Spleen (tissue), 11 donors: ENCODE data around the gene PRR5L. TPM values are rescaled to one million over a fixed set of nuclear protein-coding genes. Genes with fewer than 3 reads are reported as not detected.
"Not testable (repeated sequence)": the region's sequence is repeated elsewhere in the genome, so short reads cannot be mapped to it uniquely, and the experiment has no call there.

Experiments
- DNase-seq: peaks from one replicate; pipeline ENCODE4 v3.0.0-alpha.2; 2020
- H3K27ac ChIP-seq, 8 donors: fragments of 200-600 bp; sonication (generic) in 7 of 8; 1 replicate in 4 of 8; 2 replicates in 4 of 8; pipeline versions ENCODE4 v1.5.0 to v1.8.0; 2016 to 2021; ENCODE audit warnings: inconsistent platforms in 4 of 8, mild to moderate bottlenecking in 4 of 8, moderate library complexity in 1 of 8
- H3K27me3 ChIP-seq, 7 donors: fragments of 200-600 bp; sonication (generic) in 6 of 7; replicated peaks in 1 of 7; 1 replicate in 4 of 7; 2 replicates in 3 of 7; pipeline versions ENCODE4 v1.5.0 to v1.8.0; 2016 to 2021; ENCODE audit warnings: inconsistent platforms in 3 of 7, mild to moderate bottlenecking in 1 of 7
- H3K36me3 ChIP-seq, 6 donors: fragments of 200-600 bp; sonication (generic) in 5 of 6; 1 replicate in 4 of 6; 2 replicates in 2 of 6; pipeline versions ENCODE4 v1.5.0 to v1.8.0; 2016 to 2021; ENCODE audit warnings: inconsistent platforms in 2 of 6
- H3K4me1 ChIP-seq, 6 donors: fragments of 200-600 bp; sonication (generic) in 5 of 6; 1 replicate in 3 of 6; 2 replicates in 3 of 6; pipeline versions ENCODE4 v1.5.0 to v1.8.0; 2016 to 2021; ENCODE audit warnings: inconsistent platforms in 3 of 6
- H3K4me3 ChIP-seq, 8 donors: fragments of 200-600 bp; sonication (generic) in 7 of 8; 1 replicate in 4 of 8; 2 replicates in 4 of 8; pipeline versions ENCODE4 v1.5.0 to v1.8.0; 2016 to 2021; ENCODE audit warnings: inconsistent platforms in 4 of 8, mild to moderate bottlenecking in 4 of 8, moderate library complexity in 2 of 8
- H3K9me3 ChIP-seq, 8 donors: fragments of 200-600 bp; sonication (generic) in 7 of 8; 1 replicate in 4 of 8; 2 replicates in 4 of 8; pipeline versions ENCODE4 v1.5.0 to v1.8.0; 2016 to 2021; ENCODE audit warnings: inconsistent platforms in 4 of 8
- CTCF ChIP-seq, 11 experiments: fragments of 200-600 bp in 7 of 11; fragments of 450-650 bp in 4 of 11; sonication (generic) in 4 of 11; IDR thresholded peaks in 8 of 11; conservative IDR thresholded peaks in 3 of 11; 1 replicate in 7 of 11; 2 replicates in 4 of 11; pipeline versions ENCODE4 v1.4.0 to v1.8.0; 2016 to 2021; ENCODE audit warnings: antibody characterized with exemption in 11 of 11, inconsistent platforms in 4 of 11, mild to moderate bottlenecking in 1 of 11
- POLR2A ChIP-seq, 3 donors: fragments of 450-650 bp; IDR thresholded peaks; one replicate each; pipeline ENCODE4 v1.5.1; 2017; ENCODE audit warnings: antibody characterized with exemption in 3 of 3, mild to moderate bottlenecking in 1 of 3
- POLR2AphosphoS5 ChIP-seq, 3 donors: sonication (generic); formaldehyde crosslinking; IDR thresholded peaks; one replicate each; pipeline ENCODE4 v1.5.1; 2017; ENCODE audit warnings: antibody characterized with exemption in 3 of 3
- WGBS, 5 donors: extraction: QIAGEN DNeasy Blood & Tissue Kit in 3 of 5; methylation state at CpG; one replicate each; pipeline versions ENCODE4 v1.1.5 to v1.1.7; 2013 to 2018; 5-methylcytosine and 5-hydroxymethylcytosine counted together
- intact Hi-C: fragments of 100-400 bp; cut with DNase I; formaldehyde crosslinking; loops from one replicate; pipeline ENCODE4 v1.15.0; 2023; ENCODE audit warnings: low total_unique reads
- polyA plus RNA-seq, 3 donors: library from polyadenylated mRNA; stranded (reverse); fragments of 200-250 nt; gene quantifications; one replicate each; pipeline ENCODE4 v1.2.1, GENCODE V29; 2013
- total RNA-seq, 7 donors: library from RNA; depleted of rRNA in 3 of 7; stranded (reverse); fragments of >200 nt in 3 of 7; fragmentation: NEBNext Ultra II Directional in 4 of 7; extraction: Animal tissue kit (Norgen Biotek cat#: 25700) in 4 of 7; gene quantifications; one replicate each; pipeline versions ENCODE4 v1.1.0 to v1.2.1, GENCODE V29; 2016 to 2021
- donor health status: healthy with polysubstance abuse.
- donor health status: DM: no; HTN: no; CAD: no; lungs with moderate emphysema.
- donor health status: DM: no; HTN: no; CAD: no.
- donor health status: Bipolar disorder and iron deficiency.
- donor health status: healthy.
- donor health status: DM: no; HTN: no; CAD: no.
- donor health status: DM: yes; HTN: yes; CAD: no.

The PRR5L gene
- total and polyA plus RNA-seq, 10 donors = 10.7 to 330 (median 140) TPM

- H3K4me3 ChIP-seq = peak overlapping the region; percentile 75 to 91 (median 82)
- TF ChIP-seq POLR2A (IDR thresholded peaks at IDR 0.05) (no peak), CTCF (IDR thresholded peaks at IDR 0.05 in 8 of 11, conservative IDR thresholded peaks at IDR 0.05 in 3 of 11) (no peak), POLR2AphosphoS5 (IDR thresholded peaks at IDR 0.05) (no peak)
- peak overlapping the region; percentile 90 to 97 (median 94) for H3K27ac ChIP-seq
- H3K27me3 ChIP-seq = no peaks in the 10 kb centered on the region
- WGBS, 5 donors = 0 to 3% (median 1%) methylated on average over 15 of the region's 15 CpGs
- no peak for DNase-seq
- peaks cover 21 to 67% (median 37%) of the 10 kb centered on the region in 6 donors for H3K4me1 ChIP-seq
- peaks cover 0 to 15% (median 0%) of the 10 kb centered on the region in 6 donors for H3K36me3 ChIP-seq
- intact Hi-C loops = no loop called here
- H3K9me3 ChIP-seq = peaks cover 0 to 9% (median 6%) of the 10 kb centered on the region in 8 donors
These were observed 213.1 kb downstream of the PRR5L start for GRCh38 chr11:36509201-36509639.

GRCh38 chr11:36509694-36510593 is 213.9 kb downstream of the PRR5L start, which contains the start of gene TRAF6:
Gene TRAF6 (minus strand): TSS chr11:36510272. CDS start chr11:36501515, 8,757 bp downstream.
- peaks cover 0 to 12% (median 7%) of the 10 kb centered on the region in 8 donors for H3K9me3 ChIP-seq
- H3K27me3 ChIP-seq = no peaks in the 10 kb centered on the region
- peaks cover 21 to 59% (median 35%) of the 10 kb centered on the region in 6 donors for H3K4me1 ChIP-seq
- TF ChIP-seq POLR2AphosphoS5 (IDR thresholded peaks at IDR 0.05) (peak; percentile 96 to 99 (median 97)), POLR2A (IDR thresholded peaks at IDR 0.05) (peak; percentile 14 to 72 (median 59)), CTCF (IDR thresholded peaks at IDR 0.05 in 8 of 11, conservative IDR thresholded peaks at IDR 0.05 in 3 of 11) (peak; percentile 86 to 97 (median 93))
- DNase-seq = peak; percentile 99
- 0 to 1% (median 0%) methylated on average over 49 to 81 of the region's 81 CpGs for WGBS, 5 donors
- H3K4me3 ChIP-seq = peak within 1 kb of the TSS; percentile 75 to 91 (median 82)
- peaks cover 0 to 8% (median 0%) of the 10 kb centered on the region in 6 donors for H3K36me3 ChIP-seq
- intact Hi-C loops = no loop called here
- H3K27ac ChIP-seq = peak within 1 kb of the TSS; percentile 90 to 97 (median 94)

GRCh38 chr11:36510594-36510942 is 214.5 kb downstream of the PRR5L start:
- H3K27ac ChIP-seq = peak overlapping the region; percentile 90 to 97 (median 94)

GRCh38 chr11:36511062-36511461 is 215.0 kb downstream of the PRR5L start:
- H3K36me3 ChIP-seq, DNase-seq, intact Hi-C loops, H3K27me3 ChIP-seq: not testable (repeated sequence)
- 75 to 95% (median 83%) methylated on average over 2 of the region's 2 CpGs for WGBS, 5 donors
- Histone ChIP-seq H3K4me1 (peaks cover 16 to 49% (median 31%) of the 10 kb centered on the region in 6 donors), H3K9me3 (peaks cover 0 to 12% (median 7%) of the 10 kb centered on the region in 8 donors), H3K27ac (peak overlapping the region in 6 of 8 donors; percentile 90 to 97 (median 95)), H3K4me3 (peak overlapping the region in 4 of 8 donors; percentile 75 to 91 (median 82))

More at GRCh38 chr11:36510594-36510942, 214.5 kb downstream of the PRR5L start:
- H3K36me3 ChIP-seq = peaks cover 0 to 2% (median 0%) of the 10 kb centered on the region in 6 donors
- peak overlapping the region; percentile 75 to 91 (median 82) for H3K4me3 ChIP-seq
- TF ChIP-seq POLR2AphosphoS5 (IDR thresholded peaks at IDR 0.05) (no peak), POLR2A (IDR thresholded peaks at IDR 0.05) (no peak), CTCF (IDR thresholded peaks at IDR 0.05 in 8 of 11, conservative IDR thresholded peaks at IDR 0.05 in 3 of 11) (no peak)
- intact Hi-C loops = no loop called here
- DNase-seq = no peak
- H3K4me1 ChIP-seq = peaks cover 17 to 54% (median 33%) of the 10 kb centered on the region in 6 donors
- H3K27me3 ChIP-seq = no peaks in the 10 kb centered on the region
- WGBS, 5 donors = 10 to 15% (median 11%) methylated on average over 8 of the region's 8 CpGs
- H3K9me3 ChIP-seq = peaks cover 0 to 12% (median 7%) of the 10 kb centered on the region in 8 donors
